Dorsolateral prefrontal cortex (tissue), 118 donors: Measurements from ENCODE around the gene MRPS27. TPM values are rescaled to one million over a fixed set of nuclear protein-coding genes. Genes with fewer than 3 reads are reported as not detected.

Experiments used
- microRNA-seq, 43 experiments: library from miRNA; unstranded; fragments of <30 nt; microRNA quantifications; one replicate each; pipeline ENCODE4 v1.2.0, GENCODE V29; 2022
- total RNA-seq, 120 experiments: library from RNA; stranded (reverse); gene quantifications; one replicate each; pipeline versions ENCODE4 v1.2.3 to v1.2.4, GENCODE V29; 2022

MRPS27 gene
- total RNA-seq, 120 experiments from 2014 or later: 28.4 to 79.4 (median 47.7) TPM

Small RNA genes within 50 kb of the gene (microRNA-seq; reads per million reads assigned to microRNA genes)
- gene MIR4803: 0 to 0.81 (median 0) reads per million in 43 experiments

Other genes starting within 250 kb of the MRPS27 start
- gene MAP1B, start 212.8 kb downstream of the MRPS27 start, total RNA-seq: 1,000 to 10,000 TPM in 95 of 120 experiments, 100 to 1,000 TPM in 25; 523 to 1,758 (median 1,258) TPM
- gene PTCD2, start 133 bp upstream of the MRPS27 start, total RNA-seq: 10 to 100 TPM in 118 of 120 experiments, 1 to 10 TPM in 2; 8.9 to 22.9 (median 15.3) TPM
- gene ZNF366, start 187.2 kb upstream of the MRPS27 start, total RNA-seq: 10 to 100 TPM in 1 of 120 experiments, 1 to 10 TPM in 118, under 1 TPM in 1; 0.42 to 10.1 (median 3.9) TPM